Measurements from ENCODE around the gene MAPKAPK5.
"Not testable (repeated sequence)": the region's sequence is repeated elsewhere in the genome, so short reads cannot be mapped to it uniquely, and the experiment has no call there.

Gene MAPKAPK5

GRCh38 chr12:111887926-111888745 lies 46.1 kb downstream of the MAPKAPK5 start:
- no peak for DNase-seq

GRCh38 chr12:111893287-111893686 lies 51.3 kb downstream of the MAPKAPK5 start:
- no peak for DNase-seq

DNA sequence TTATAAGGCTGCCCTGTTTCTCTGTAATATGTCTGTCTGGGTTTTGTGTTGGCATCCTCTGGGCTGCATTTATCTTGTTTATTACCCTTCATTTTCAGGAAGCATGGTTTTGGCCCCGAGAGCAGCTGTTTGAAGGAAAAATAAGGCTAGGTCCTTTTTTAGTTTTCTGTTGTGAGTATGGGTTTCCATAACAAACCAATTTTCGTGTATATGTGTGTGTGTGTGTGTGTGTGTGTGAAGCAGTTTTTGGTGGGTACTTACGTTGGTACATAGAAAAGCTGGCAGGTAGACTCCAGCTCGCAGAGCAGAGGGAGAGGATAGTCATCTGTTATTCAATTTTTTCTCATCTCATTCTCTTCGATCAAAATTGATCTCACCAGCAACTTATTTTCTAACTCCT lies 52.5 kb downstream of the MAPKAPK5 start:
- no peak for DNase-seq

DNA sequence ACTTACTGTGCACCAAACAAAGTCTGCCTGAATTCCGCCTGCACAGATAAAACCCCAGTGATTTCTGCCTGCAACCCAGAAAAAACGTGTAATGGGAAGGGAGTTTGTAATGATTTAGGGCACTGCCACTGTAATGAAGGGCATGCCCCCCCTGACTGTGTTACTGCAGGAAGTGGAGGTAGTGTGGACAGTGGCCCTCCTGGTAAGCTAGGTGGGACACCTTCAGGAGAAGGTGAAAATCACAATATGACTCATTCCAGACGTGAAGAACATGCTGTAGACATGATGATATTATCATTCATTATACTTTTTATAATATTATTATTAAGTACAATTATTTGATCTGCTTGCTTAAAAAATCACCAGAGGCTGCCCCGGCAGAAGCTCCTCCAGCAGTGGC lies 59.2 kb downstream of the MAPKAPK5 start:
- DNase-seq: no peak

GRCh38 chr12:111904446-111904975 lies 62.5 kb downstream of the MAPKAPK5 start:
- DNase-seq: no peak

GRCh38 chr12:111905502-111905901 lies 63.5 kb downstream of the MAPKAPK5 start:
- no peak for DNase-seq

DNA sequence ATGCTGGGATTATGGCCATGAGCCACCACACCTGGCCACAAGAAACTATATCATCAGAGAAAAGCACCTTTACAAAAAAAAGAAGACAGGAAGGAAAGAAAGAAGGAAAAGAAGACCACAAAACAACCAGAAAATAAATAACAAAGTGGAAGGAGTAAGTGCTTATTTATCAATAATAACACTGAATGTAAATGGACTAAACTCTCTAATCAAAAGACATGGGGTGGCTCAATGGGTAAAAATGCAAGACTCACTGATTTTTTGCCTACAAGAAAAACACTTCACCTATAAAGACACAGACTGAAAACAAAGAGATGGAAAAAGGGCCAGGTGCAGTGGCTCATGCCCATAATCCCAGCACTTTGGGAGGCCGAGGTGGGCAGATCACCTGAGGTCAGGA lies 65.7 kb downstream of the MAPKAPK5 start:
- no peak for DNase-seq

GRCh38 chr12:111925171-111925570 lies 83.1 kb downstream of the MAPKAPK5 start:
- DNase-seq: no peak

GRCh38 chr12:111926631-111927030 lies 84.6 kb downstream of the MAPKAPK5 start:
- no peak for DNase-seq

- DNase-seq: no peak
These were observed 85.3 kb downstream of the MAPKAPK5 start for GRCh38 chr12:111927346-111927745.

- no peak for DNase-seq
These were observed 90.2 kb downstream of the MAPKAPK5 start for GRCh38 chr12:111932241-111932640.

GRCh38 chr12:111936869-111937268 lies 94.8 kb downstream of the MAPKAPK5 start:
- DNase-seq: no peak

DNA sequence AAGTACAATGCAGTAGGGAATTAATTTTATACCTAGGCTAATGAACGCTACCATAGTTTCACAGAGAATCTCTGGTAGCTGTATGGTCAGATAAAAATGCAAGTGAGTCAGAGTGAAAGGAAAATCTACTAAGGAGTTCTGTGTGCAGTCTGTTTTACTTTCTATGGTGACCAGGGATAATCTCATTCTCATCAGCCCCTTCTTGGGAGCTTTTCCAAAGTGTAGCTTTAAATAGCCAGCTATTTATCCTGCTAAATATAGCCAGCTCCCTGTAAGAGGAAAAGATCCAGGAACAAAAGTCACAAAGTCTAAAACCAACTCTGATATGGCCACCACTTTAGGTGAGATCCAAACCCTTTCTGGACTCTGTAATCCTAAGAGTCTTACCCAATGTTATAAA lies 95.4 kb downstream of the MAPKAPK5 start:
- DNase-seq: no peak

GRCh38 chr12:111942557-111942956 lies 100.5 kb downstream of the MAPKAPK5 start:
- DNase-seq: peak in 1 of 2 experiments; percentile 28

- DNase-seq: no peak
These were observed 101.9 kb downstream of the MAPKAPK5 start for GRCh38 chr12:111943929-111944328.

DNA sequence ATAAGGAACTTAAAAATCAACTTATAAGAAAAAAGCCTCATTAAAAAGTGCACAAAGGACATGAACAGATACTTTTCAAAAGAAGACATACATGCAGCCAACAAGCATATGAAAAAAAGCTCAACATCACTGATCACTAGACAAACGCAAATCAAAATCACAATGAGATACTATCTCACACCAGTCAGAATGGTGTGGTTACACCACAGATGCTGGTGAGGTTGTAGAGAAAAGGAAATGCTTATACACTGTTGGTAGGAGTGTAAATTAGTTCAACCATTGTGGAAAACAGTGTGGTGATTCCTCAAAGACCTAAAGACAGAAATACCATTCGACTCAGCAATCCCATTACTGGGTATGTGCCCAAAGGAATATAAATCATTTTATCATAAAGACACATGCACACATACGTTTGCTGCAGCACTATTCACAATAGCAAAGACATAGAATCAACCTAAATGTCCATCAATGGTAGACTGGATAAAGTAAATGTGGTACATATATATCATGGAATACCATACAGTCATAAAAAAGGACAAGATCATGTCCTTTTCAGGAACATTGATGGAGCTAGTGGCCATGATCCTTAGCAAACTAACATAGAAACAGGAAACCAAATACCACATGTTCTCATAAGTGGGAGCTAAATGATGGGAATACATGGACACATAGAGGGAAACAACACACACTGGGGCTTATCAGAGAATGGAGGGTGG lies 109.1 kb downstream of the MAPKAPK5 start:
- not testable (repeated sequence) for DNase-seq
